Islet of Langerhans (tissue), 1 donor: ENCODE data around the gene ARHGEF3.

Source experiments
- FAIRE-seq: peaks from one replicate; lab custom pipeline; 2011; peaks lifted over from hg19 to GRCh38; lab: Jason Lieb, UNC

ARHGEF3 gene

GRCh38 chr3:56823421-56823926 is 21.7 kb upstream of the ARHGEF3 start:
- FAIRE-seq: no peak

GRCh38 chr3:56822501-56822900 is 20.8 kb upstream of the ARHGEF3 start:
- FAIRE-seq: no peak

GRCh38 chr3:56819016-56819809 is 17.5 kb upstream of the ARHGEF3 start:
- no peak for FAIRE-seq

GRCh38 chr3:56818156-56818985 is 16.6 kb upstream of the ARHGEF3 start:
- no peak for FAIRE-seq

DNA sequence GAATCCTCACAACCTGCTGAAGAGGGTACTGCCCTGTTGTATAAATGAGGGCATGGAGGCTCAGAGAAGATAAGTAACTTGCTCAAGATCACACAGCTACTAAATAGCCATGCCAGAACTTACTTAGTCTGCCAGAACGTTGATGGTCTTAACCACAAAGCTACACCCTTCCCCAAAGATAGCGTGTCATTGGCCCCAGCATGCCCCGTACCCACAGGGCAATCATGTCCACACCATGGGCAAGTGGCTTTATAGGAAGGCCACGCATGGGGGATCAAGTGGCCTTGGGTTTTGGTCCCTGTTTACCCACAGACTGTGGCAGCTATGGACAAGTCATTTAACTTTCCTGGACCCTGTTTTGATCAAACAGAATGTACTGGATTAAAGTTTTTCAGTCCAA is 15.9 kb upstream of the ARHGEF3 start:
- no peak for FAIRE-seq

- FAIRE-seq: no peak
These were observed 14.3 kb upstream of the ARHGEF3 start for GRCh38 chr3:56816061-56816460.

DNA sequence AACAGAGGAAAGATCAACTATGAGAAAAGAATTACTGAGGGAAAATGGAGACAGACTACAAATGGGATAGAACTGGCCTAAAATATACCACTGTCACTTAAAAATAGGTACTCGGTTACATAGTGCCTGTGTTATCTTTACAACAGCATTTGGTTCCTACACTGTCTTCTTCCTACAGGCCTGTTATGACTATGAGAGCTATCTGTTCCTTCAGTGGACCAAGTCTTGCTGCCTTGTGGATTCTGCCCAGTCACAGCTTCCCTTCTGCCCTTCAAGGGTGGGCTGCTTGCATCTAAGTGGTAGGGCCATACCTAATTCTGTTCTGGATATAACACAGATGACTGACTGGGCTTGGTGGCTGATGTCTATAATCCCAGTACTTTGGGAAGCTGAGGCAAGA is 13.8 kb upstream of the ARHGEF3 start:
- FAIRE-seq: no peak

GRCh38 chr3:56813653-56813960 is 11.9 kb upstream of the ARHGEF3 start:
- no peak for FAIRE-seq

- FAIRE-seq: no peak
These were observed 11.3 kb upstream of the ARHGEF3 start for GRCh38 chr3:56812754-56813652.

- no peak for FAIRE-seq
These were observed 9.9 kb upstream of the ARHGEF3 start for GRCh38 chr3:56811546-56812202.

DNA sequence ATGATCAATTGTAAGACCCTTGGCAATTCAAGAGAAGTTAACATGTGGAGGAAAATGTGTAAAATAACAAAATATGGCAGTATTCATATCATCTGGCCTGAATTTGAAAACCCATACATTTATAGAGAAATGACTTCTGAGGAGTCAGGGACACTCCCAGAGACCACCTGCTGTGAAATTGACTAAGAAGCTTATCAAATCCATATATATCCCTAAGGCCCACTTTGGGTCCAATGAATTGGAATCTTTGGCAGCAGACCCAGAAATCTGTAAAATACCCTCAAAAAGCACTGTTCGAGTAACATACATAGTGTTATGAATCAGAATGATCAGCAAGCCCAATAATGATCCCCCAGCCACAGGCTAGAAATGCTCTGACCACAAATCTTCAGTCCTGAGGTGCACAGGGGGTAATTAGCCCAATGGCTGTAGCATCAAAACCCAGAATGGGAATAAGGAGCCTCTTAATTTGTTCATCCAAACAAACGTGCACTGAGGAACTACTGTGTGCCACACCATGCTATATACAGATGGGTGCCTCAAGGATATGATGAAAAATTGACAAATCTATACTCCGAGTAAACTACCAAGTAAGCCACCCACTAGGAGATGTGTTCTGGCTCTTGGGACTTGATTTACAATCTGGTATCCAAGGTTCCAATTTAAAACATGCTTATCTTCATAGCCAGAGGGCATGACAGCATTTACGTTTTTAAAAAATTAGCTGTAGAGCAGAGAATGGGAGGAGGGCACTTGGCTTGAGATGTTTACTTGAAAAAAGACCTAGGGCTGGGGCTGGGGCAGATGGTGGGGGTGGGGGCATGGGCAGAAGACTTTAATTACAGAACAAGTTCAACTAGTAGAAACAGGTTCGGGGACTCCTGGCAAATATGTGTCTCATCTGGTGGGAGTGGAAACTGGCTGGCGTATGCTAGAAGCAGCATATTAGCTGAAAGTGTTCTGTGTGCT is 9.1 kb upstream of the ARHGEF3 start:
- FAIRE-seq: no peak

GRCh38 chr3:56806407-56806806 is 4.7 kb upstream of the ARHGEF3 start:
- no peak for FAIRE-seq

- FAIRE-seq: no peak
These were observed 1.0 kb upstream of the ARHGEF3 start for GRCh38 chr3:56802790-56803189.

DNA sequence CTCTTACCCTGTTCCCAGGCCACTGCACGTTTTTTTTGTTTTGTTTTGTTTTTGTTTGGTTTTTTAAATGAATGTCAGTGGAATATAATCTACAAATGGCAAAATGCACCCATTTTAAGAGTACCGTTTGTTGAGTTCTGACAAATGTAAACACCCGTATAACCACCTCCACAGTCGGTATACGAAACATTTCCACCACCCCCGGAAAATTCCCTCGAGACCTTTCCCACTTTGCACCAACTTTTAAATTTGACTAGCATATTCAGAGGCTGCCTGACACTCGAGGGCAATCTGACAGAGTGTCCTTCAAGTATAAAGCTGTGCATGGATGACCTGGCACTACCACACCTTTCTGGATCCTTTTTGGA is 613 bp upstream of the ARHGEF3 start:
- FAIRE-seq: no peak

- FAIRE-seq: no peak
These were observed 702 bp downstream of the ARHGEF3 start for GRCh38 chr3:56800832-56801661.

DNA sequence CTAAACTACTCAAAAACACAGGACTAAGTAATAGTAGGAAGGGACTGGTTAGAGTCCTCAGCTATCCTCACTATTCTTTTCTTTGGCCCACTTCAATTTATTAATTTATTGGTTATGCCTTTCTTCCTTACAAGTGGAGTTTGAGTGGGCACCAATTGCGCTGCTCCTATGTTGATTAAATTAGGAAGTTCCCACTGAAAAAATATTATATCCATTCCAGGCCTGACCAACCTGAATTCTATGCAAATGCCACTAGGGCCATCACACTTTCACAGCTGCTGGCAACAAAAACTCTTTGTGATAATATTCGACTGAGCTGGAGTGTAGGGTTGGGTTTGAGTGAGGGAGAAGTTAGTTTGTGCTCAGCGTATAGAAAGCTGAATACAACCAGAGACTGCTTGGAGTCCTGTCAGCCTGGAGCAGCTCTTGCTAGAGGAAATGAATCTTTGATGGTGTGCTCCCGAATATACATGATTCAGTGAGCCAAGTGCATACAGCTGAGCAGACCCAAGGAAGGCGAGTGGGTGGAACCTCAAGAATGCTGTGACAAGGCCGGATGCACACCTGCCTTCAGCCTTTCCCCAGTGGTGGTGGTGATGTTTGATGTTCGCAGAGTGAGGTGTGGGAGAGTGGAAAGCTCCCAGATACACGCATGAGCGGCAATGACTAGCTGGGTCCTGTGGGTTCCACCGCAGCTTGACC is 1.5 kb downstream of the ARHGEF3 start:
- no peak for FAIRE-seq

GRCh38 chr3:56799251-56799882 is 2.4 kb downstream of the ARHGEF3 start:
- FAIRE-seq: peak; percentile 92

GRCh38 chr3:56796996-56797395 is 4.8 kb downstream of the ARHGEF3 start:
- FAIRE-seq: no peak

- FAIRE-seq: peak; percentile 56
These were observed 5.5 kb downstream of the ARHGEF3 start for GRCh38 chr3:56796202-56796601.
